Cardiac fibroblast (primary cell): ENCODE measurements around the gene FAM13C.
A peak's percentile ranks its signal among the peaks of the same experiment; 100 is the strongest.
"Not testable (repeated sequence)": the region's sequence is repeated elsewhere in the genome, so short reads cannot be mapped to it uniquely, and the experiment has no call there.

Source experiments
- DNase-seq, 2 donors: peaks; one replicate each; pipeline versions ENCODE4 v3.0.0 to v3.0.0-alpha.2; 2010; ENCODE audit warnings: low read depth in 2 of 2
- H3K4me3 ChIP-seq, 2 donors: replicated peaks in 1 of 2; 1 replicate in 1 of 2; 2 replicates in 1 of 2; pipeline ENCODE4 v1.5.1; 2011; ENCODE audit warnings: low read depth in 2 of 2, low read length in 2 of 2, mild to moderate bottlenecking in 2 of 2, moderate library complexity in 1 of 2
- TF ChIP-seq, protein P1 (sequence below): IDR thresholded peaks from one replicate; pipeline ENCODE4 v1.5.1; 2011; ENCODE audit warnings: low read depth, mild to moderate bottlenecking, low read length, inconsistent platforms

Gene FAM13C

DNA sequence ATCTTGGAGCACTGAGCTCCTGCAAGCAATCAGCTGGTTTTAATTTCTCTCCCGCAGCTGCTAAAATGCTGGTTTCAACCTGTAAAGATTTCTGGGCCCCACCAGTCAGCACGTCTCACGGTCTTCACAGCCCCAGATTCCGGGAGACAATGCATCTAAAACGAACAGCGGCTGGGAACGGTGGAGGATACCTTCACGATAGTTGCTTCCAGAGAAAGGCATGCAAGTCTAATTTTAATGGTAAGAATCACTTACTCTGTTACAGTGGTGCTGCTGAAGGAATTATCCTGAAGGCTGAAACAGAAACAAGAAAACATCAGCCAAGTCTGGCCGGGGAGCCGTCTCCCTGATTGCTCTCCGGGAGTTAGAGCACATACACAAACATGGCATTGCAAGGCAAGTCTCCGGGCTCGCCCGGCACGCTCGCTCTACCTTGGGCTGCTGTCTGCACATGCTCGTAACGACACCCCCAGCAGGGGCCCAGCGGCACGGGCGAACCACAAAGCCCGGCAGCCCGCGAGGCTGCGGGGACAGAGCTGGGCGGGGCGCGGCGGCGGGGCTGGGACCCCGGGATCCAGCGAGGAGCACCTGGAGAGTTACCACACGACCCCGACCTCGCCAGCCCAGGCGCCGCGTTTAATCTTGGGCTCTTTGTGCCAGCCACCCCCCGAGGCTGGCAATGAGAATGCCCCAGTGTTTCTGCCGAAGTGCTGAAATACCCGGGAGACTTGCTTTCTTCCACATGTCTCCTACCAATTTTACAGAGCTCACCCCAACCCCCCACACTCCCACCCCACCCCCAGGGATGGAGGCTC, at the start of gene FAM13C:
Gene FAM13C, minus strand, starts transcription at position 406 of the 815 bp plus-strand sequence. Its CDS starts 89 bp downstream, at position 317.
- DNase-seq, result peak; percentile 54 to 66
- peak within 1 kb of the TSS; percentile 48 to 59 for H3K4me3 ChIP-seq
- TF ChIP-seq, protein P1, sequence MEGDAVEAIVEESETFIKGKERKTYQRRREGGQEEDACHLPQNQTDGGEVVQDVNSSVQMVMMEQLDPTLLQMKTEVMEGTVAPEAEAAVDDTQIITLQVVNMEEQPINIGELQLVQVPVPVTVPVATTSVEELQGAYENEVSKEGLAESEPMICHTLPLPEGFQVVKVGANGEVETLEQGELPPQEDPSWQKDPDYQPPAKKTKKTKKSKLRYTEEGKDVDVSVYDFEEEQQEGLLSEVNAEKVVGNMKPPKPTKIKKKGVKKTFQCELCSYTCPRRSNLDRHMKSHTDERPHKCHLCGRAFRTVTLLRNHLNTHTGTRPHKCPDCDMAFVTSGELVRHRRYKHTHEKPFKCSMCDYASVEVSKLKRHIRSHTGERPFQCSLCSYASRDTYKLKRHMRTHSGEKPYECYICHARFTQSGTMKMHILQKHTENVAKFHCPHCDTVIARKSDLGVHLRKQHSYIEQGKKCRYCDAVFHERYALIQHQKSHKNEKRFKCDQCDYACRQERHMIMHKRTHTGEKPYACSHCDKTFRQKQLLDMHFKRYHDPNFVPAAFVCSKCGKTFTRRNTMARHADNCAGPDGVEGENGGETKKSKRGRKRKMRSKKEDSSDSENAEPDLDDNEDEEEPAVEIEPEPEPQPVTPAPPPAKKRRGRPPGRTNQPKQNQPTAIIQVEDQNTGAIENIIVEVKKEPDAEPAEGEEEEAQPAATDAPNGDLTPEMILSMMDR, result no peak

DNA sequence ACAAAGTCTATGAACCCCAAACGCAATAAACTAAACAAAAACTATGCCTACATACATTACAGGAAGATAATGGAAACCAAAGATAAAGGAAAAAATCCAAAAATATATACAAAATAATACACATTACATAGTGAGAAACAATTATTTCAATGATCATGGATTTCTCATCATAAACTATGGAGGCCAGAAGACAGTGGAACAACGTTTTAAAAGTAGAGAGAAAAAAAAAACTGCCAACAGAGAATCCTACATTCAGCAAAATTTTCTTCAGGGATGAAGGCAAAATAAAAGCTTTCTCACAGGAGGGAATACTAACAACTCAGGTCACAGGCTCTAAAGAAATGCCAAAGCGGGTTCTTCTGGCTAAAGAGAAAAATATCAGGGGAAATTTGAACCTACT, 42.9 kb upstream of the FAM13C start:
- H3K4me3 ChIP-seq, result no peak overlapping the region
- DNase-seq, result no peak
- TF ChIP-seq, protein P1, result no peak

DNA sequence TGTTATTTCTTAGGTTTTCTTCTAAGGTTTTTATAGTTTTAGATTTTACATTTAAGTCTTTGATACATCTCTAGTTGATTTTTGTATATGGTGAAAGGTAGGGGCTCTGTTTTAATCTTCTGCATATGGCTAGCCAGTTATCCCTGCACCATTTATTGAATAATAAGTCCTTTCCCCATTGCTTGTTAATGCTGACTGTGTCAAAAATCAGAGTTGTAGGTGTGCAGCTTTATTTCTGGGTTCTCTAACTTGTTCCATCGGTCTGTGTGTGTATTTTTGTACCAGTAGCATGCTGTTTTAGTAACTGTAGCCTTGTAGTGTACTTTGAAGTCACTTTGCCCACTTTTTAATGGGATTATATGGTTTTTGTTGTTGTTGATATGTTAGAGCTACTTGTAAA, 37.9 kb upstream of the FAM13C start:
- DNase-seq, result no peak
- no peak overlapping the region for H3K4me3 ChIP-seq
- TF ChIP-seq, protein P1, result no peak

DNA sequence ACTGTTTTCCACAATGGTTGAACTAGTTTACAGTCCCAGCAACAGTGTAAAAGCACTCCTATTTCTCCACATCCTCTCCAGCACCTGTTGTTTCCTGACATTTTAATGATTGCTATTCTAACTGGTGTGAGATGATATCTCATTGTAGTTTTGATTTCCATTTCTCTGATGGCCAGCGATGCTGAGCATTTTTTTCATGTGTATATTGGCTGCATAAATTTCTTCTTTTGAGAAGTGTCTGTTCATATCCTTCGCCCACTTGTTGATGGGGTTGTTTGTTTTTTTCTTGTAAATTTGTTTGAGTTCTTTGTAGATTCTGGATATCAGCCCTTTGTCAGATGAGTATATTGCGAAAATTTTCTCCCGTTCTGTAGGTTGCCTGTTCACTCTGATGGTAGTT, 37.0 kb upstream of the FAM13C start:
- not testable (repeated sequence) for H3K4me3 ChIP-seq, DNase-seq

DNA sequence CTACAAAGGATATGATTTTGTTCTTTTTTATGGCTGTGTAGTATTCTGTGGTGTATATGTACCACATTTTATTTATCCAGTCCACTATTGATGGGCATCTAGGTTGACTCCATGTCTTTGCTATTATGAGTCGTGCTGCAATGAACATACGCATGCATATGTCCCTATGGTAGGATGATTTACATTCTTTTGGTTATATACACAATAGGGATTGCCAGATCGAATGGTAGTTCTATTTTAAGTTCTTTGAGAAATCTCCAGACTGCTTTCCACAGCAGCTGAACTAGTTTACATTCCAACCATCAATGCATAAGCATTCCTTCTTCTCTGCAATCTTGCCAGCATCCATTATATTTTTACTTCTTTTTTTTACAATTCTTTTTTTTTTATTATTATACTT, 35.6 kb upstream of the FAM13C start:
- TF ChIP-seq, protein P1, result no peak
- no peak for DNase-seq
- no peak overlapping the region for H3K4me3 ChIP-seq

DNA sequence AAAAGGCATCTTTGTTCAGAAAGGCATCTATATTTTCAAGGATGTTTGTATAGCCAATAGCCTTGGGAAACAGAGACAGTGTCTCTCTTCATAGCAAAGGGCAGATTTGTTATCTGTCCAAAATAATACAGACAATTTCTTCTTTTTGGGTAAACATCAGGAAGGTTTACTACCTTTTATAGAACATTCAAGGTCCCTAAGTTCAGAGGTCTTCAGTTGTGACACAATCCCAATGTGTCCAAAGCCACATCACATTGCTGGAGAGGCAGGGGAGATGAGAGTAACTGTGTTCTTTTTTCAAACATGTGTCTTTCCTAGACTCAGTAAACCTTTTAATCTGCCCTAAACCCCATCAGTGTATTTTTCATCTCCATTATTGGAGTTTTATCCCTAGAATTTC, 33.6 kb upstream of the FAM13C start:
- H3K4me3 ChIP-seq, result no peak overlapping the region
- TF ChIP-seq, protein P1, result no peak
- no peak for DNase-seq

DNA sequence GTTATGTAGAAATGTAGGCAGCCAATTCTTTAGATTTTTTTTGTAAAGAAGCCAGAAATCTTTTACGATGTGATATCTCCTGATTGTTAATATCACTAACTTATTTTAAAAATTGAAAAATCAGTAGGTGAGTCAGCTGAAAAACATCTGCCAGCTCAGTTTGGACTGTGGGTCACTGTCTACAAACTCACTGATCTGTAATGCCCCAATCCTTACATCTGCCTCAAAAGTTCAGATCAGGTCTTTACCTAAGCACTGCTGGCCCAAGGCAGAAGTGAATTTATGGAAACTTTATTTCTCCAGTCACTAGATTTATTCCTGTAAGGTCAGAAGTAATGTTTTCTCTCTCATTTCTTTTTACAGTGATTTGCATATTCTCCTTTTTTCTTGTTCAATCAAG, 31.0 kb upstream of the FAM13C start:
- TF ChIP-seq, protein P1, result no peak
- H3K4me3 ChIP-seq, result no peak overlapping the region
- DNase-seq, result peak in 1 of 2 donors; percentile 59
